Hematopoietic multipotent progenitor cell treated with erythropoietin and hydrocortisone succinate and interleukin-3 and kit ligand, for 6 days (in vitro differentiated cells): Measurements from ENCODE around the gene HECTD3.

Experiments
- DNase-seq: peaks from one replicate; pipeline ENCODE4 v3.0.0-alpha.2; 2015

HECTD3 gene

DNA sequence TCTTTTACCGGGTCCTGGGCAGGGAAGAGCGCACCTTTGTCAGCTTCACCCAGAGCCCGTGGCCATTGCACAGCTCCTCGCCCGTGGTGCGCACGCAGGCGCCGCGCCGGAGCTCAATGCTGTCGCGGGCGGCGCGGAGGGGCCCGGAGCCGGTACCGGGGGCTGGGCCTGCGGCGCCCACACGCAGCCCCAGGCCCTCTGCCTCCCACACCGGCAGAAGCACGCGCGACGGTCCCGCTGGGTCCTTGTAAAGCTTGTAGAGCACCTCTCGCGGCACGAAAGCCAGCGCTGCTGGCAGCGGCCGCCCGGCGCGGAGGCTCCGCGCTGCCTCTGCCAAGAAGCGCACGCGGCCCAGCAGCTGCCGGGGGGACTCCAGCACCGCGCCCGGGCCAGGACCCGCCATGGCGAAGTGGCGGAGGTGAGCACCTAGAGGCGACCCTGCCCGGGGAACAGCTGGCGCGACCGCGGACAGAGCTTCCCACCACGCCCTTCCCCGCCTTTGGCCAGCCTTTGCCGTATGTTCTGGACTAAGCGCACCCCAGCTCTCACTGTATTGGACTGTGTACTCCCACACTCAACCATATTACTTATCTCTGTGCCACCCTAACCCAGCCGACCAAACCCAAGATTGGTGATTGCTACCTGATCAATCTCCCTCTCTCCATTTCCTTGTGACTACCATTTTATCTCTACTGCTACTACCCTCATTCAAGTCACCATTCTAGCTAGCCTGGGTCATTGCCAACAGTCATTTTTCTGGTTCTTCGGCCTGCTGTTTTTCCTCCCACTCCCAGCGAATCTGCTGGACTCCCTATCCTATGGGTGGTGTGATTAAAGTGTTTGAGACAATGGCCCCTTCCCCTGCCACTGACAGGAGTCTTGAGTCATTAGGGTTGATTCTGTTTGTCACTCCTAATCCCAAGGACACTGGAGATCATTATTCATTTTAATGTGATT, at the start of gene HECTD3:
Gene HECTD3 (minus strand): TSS at position 470 of the 957 bp plus-strand sequence. CDS start 67 bp downstream, at position 403.
- DNase-seq, result peak; percentile 96

- no peak for DNase-seq
Observed at GRCh38 chr1:45059829-45060228, 48.7 kb upstream of the HECTD3 start.

DNA sequence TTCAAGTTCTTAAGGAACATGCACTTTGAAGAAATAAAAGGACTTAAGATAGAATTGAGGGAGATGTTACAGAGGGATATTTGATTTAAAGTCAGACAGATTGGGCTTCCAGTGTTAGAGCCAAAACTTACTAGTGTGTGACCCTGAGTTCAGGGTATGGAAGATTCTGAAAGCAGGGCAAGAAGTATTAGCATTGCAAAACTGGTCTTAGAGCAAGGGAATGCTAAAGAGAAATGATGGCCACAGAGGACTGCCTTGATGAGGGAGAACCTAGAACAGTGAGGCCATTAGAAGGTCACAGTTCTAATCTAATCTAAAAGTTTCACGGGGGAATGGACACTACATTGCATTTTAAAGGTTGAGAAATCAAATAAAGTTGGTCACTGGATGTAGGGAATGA, 46.4 kb upstream of the HECTD3 start:
- DNase-seq, result no peak

DNA sequence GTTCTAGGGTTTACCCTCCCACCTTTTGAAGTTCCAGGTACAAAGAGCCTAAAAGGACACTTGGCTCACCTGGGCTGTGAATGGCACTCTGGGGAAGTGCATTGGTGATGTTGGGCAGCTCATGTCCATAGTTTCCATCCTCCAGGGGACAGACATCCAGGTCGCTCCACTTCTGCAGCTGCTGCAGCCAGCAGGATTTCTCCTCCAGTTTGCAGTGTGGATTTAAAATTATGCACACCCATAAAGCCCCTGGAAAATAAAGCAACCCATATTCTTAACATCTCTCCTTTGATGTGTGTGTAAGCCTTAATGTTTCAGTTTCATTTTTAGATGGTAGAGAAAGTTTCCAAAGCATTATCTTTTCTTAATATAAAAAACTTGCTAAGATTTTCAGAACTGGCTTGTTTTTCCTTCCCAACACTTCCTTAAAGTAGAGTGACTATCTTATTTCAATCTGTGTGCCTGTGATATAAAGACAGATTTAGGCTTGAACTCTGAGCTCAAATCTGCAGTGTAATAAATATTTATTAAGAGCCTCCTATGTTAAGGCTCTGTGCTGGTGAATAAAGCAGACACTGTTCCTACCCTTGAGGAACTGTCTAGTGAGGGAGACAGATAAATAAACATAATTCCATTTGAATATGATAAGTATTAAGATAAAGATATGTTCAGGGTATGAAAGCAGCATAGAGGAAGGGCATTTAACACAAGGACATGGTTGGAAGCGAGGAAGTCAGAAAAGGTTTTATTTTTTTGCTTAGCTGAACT, 40.1 kb upstream of the HECTD3 start:
- no peak for DNase-seq

GRCh38 chr1:45047032-45047431, 35.9 kb upstream of the HECTD3 start:
- no peak for DNase-seq

GRCh38 chr1:45044916-45045315, 33.8 kb upstream of the HECTD3 start:
- no peak for DNase-seq

- no peak for DNase-seq
Observed at GRCh38 chr1:45043094-45043493, 32.0 kb upstream of the HECTD3 start.

GRCh38 chr1:45040297-45040696, 29.2 kb upstream of the HECTD3 start:
- no peak for DNase-seq

- peak; percentile 97 for DNase-seq
Observed at GRCh38 chr1:45038661-45039364, 27.7 kb upstream of the HECTD3 start.

DNA sequence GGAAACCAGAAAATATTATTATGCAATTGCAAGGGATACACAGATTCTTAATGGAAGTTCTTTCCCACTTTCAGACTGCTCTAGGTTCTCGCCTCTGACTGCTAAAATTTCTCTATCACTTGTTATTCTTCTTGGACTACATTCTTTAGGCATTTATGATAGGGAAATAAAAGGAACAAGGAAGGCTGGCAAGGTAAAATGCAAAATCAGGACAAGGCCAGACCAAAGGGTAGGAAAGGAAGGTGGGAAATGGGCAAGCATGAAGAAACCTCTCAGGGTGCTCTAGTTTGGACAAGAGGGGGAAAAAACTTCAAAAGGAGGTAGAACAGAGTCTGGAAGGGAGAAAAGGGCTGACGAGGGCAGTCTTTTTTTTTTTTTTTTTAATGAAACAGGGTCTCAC, 27.1 kb upstream of the HECTD3 start:
- DNase-seq, result no peak

DNA sequence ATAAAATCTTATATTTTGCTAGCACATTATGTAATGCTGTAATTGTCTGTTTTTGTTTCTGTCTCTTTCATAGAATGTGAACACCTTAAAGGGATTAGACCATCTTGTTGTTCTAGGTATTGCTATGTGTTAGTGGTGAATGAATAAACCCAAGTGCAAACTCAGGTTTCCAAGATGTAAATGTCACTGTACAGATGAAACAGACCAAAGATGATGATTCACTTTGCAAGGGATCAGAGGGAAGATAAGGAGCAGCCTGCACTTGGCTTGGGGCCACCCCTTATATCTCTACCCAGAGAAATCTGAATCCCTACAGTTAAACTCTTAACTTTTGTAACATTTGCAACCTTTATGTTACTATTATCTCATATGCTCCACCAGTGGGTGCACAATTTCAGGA, 26.3 kb upstream of the HECTD3 start:
- peak; percentile 88 for DNase-seq

DNA sequence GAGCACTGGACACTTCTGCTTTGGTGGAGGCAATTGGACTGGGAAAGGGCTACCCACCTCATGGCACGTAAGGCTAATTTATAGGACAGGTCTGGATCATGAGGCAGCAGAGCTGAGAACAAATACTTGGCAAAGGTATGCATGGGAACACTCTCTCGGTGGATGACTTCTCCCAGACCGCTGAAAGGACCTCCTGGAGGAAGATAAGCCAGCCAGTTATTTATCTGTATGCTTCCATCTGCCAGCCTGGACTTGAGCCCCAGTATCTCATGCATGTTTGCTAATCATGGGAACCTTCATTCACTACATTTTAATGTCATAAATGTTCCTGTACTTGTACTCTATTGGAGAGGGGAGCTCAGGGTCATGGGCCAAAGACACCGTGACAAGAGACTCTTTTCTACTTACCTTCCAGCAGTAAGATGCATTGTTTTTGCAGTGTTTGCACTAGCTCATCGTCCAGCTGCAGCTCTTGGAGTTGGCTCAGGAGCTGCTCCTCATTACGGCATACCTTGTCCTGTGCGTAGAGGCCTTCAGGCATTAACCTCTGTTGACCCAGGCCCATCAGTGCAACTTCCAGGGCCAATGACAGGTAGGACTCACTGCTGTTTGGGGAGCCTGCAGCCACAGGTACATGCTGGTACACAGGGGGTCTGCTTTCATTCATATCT, 24.6 kb upstream of the HECTD3 start:
- peak; percentile 93 for DNase-seq

DNA sequence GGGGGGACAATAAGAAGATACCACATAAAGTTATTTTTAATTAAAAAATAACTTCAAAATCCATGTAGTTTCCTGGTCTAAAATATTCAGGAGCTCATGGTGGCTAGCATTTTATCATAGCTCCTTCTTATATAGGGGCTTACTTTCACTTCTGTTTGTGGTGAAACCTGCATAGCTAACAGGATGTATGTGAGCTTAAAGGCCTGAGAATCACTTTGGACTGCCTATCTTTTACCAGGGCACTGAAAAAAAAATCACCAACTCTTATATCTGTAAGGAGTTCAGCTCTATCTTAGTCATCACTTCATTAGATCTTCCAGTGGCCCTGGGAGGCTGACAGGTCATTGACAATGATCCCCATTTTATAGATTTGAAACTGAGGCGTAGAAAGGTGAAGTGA, 22.2 kb upstream of the HECTD3 start:
- no peak for DNase-seq

DNA sequence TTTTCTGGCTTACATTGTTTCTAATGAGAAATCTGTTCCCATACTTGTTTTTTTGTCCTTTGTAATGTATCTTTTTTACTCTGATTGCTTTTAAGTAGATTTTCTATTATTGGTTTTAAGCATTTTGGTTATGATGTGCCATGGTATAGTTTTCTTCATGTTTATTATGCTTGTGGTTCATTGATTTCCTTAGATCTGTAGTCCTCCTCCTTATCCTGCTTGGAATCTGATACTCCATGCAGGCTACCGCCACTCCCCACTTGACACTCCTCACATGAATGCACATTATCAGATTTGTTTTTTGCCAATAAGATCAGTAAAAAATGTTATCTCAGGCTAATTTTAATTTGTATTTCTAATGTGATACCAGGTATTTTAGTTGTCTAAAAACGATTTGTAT, 21.7 kb upstream of the HECTD3 start:
- DNase-seq, result no peak

GRCh38 chr1:45026446-45026845, 15.3 kb upstream of the HECTD3 start:
- DNase-seq, result no peak

DNA sequence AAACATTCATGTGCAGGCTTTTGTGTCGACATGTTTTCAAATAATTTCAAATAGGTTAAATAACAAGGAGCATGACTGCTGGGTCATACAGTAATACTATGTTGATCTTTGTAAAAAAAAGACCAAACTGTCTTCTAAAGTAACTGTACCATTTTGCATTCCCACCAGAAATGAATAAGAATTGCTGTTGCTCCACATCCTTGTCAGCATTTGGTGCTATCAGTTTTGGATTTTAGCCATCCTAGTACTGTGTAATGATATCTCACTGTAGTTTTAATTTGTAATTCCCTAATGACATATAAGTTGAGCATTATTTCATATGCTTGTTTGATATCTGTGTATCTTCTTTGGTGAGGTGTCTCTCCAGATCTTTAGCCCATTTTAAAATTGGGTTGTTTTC, 12.5 kb upstream of the HECTD3 start:
- no peak for DNase-seq

- peak; percentile 89 for DNase-seq
Observed at GRCh38 chr1:45018599-45019230, 7.6 kb upstream of the HECTD3 start.

GRCh38 chr1:45016767-45017166, 5.6 kb upstream of the HECTD3 start:
- DNase-seq, result peak; percentile 18

DNA sequence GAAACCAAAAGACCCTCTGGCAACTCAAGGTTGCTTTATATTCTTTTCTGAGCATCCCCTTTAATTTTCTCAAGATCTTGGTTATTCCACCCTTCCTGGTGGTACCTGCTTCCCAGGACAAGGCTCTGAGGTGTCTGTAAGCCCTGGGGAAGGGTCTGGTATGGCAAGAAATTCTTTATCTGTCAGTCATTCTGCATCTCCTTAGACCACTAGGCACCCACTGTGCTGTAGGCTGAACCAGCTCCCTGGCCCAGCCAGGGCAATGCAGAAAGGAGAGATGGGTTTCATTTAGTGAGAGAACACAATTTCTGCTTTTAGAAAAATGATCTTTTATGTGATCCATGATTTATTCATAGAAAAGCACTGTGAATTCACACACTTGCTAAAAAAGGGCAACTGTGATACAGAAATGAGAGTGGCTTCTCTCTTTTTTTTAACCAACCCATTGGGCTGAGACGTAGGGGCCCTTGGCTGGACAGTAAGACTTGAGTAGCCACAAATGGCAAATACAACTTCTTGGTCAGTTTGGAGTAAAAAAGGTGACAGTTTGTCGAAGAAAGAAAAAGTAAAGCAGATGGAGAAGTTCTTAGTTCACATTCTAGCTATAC, 5.1 kb upstream of the HECTD3 start:
- DNase-seq, result no peak

DNA sequence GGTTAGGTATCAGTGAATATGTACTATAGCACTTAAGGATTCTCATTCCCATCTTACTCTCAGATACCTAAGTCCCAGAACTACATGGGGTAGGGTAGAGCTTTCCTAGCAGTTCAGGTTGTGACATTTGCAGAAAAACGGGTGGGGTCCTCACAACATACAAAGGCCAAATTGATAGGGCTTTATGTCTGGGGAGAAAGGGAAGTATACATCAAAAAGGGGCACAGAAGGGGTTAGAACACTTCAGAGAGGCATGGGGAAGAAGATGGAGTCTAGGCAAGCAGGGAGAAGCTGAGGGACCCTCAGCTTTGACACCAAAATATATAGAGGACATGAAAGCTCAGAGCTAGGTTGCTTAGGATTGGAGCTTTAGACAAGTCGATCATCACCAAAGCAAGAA, 4.6 kb upstream of the HECTD3 start:
- DNase-seq, result no peak

- peak; percentile 92 for DNase-seq
Observed at GRCh38 chr1:45014321-45015028, 3.4 kb upstream of the HECTD3 start.
